NCI-H748 (cell line): Measurements from ENCODE around the gene LY9.

Experiments used
- DNase-seq: peaks from one replicate; lab custom pipeline; 2025; ENCODE audit not compliant: unreplicated experiment; lab: John Stamatoyannopoulos, UW

Gene LY9

GRCh38 chr1:160834945-160835565 lies 39.1 kb downstream of the LY9 start:
- peak; percentile 46 for DNase-seq

DNA sequence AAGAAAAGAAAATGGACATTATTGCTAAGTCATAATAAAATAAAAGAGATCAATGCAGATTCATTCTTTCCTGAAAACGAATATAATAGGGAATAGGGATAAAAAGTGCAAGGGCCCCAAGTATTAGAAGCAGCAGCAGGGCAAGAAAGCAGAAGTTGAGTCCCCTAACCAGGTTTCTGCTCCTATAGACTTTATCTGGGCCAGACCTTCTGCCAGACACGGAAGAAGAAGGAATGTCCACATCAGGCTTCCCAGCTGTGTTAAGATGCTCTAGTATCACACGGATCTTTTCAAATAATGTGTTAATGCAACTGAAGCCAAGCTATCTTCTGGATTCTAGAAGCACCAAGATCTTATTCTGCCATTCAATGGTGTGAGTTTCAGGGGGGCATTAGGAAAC lies 39.8 kb downstream of the LY9 start:
- no peak for DNase-seq

- no peak for DNase-seq
Observed at GRCh38 chr1:160836561-160836960, 40.6 kb downstream of the LY9 start.

GRCh38 chr1:160836981-160837557 lies 41.1 kb downstream of the LY9 start:
- no peak for DNase-seq

DNA sequence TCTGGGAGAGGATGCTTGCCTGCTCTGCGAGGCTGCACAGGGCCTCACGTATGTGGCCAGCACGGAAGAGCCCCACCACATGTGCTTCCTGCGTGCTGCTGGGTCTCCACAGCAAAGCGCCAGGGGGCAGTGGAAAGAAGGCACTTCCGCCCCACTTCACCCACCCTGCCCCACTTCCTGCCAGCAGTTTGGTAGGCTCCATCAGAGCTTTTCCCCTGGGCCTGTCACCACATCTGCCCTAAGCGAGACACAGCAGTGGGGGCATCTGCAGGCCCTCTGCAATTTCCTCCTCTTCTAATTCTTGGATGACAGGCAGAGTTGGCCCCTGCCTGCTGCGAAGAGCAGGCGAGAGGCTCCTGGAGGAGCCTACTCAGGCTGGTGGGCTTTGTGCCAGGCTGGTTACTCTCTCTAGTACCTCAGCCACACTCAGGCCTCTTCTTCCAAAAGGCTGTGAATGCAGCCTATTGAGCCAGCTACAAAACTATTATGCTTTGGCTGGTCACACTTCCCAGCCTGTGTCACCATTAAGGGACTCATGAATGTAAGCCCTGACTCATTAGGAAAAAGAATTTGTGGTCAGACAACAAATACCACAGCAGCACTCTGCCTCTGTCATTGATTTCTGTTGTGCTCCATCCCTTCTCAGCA lies 41.7 kb downstream of the LY9 start:
- DNase-seq = no peak

DNA sequence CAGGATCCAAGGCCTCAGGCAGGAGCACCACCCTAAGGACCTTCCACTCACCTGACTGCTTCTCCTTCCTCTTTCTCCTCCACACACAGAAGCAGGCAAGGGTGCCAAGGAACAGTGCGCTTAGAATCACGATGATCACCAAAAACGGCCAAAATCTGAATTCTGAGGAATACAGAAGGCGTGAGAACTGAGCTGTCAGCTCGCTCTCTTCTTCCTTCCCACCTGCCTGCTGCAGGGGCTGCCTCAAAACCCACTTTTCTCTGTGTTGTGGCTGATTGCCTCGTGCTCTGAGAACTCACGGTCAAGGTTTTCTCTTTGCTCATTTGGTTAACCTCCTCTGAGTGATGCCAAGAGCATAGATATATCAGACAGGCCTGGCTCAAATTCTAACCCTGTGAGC lies 42.9 kb downstream of the LY9 start:
- DNase-seq = no peak

GRCh38 chr1:160839746-160840145 lies 43.8 kb downstream of the LY9 start:
- no peak for DNase-seq

GRCh38 chr1:160841079-160841478 lies 45.1 kb downstream of the LY9 start:
- DNase-seq = no peak

DNA sequence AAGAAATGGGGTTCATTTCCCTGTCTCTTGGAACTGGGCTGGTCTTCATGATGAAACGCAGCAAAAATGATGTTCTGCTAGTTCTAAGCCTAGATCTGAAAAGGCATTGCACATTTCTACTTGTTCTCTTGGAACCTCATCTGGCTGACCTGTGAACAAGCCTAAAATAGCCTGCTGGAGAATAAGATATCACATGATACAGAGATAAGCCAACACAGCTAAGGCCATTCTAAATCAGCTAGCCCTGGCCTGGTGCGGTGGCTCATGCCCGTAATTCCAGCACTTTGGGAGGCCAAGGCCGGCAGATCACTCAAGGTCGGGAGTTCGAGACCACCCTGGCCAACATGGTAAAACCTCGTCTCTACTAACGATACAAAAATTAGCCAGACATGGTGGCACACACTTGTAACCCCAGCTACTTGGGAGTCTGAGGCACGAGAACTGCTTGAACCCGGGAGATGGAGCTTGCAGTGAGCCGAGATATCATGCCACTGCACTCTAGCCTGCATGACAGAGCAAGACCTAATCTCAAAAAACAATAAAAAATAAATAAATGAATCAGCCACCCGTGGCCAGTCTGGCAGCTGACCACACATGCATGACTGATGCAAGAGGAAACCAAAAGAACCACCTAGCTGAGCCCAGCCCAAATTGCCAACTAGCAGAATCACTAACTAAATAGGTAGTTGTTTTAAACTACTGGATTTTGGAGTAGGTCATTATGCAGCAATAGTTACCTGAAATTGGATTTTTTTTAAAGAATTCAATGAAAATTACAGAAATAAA lies 48.7 kb downstream of the LY9 start:
- DNase-seq = no peak

GRCh38 chr1:160846281-160846680 lies 50.3 kb downstream of the LY9 start:
- DNase-seq = no peak

DNA sequence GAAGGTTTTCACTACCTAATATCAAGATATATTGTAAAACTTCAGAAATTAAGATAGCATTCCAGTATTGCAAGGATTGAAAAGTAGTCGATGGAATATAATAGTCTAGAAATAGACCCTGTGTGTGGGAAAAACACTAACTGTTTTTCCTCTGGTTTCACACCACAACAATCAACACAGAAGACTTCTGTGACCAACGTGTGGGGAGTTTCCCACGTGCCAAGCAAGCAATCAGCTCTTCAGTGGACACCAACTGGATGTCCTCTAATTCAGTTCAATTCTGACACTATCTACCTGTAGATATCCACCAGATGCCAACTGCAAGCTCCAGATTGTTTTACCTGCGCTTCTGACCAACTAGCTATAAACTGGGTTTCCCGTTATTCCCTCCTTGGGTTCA lies 54.6 kb downstream of the LY9 start:
- no peak for DNase-seq

DNA sequence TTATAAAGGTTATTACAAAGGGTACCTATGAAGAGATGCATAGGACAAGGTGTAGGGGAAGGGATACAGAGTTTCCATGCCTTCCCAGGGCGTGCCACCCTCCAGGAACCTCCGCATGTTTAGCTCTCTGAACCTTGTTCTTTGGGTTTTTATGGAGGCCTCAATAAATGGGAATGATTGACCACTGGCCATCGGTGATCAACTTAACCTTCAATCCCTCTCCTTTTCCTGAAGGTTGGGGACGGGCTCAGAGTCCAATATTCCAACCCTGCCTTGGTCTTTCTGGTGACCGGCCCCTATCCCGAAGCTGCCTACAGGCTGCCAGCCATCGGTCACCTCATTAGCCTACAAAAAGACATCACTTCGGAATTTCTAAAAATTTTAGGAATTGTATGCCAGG lies 55.0 kb downstream of the LY9 start:
- no peak for DNase-seq

- no peak for DNase-seq
Observed at GRCh38 chr1:160853014-160853413, 57.0 kb downstream of the LY9 start.

- DNase-seq = no peak
Observed at GRCh38 chr1:160853754-160854153, 57.8 kb downstream of the LY9 start.

- DNase-seq = no peak
Observed at GRCh38 chr1:160855181-160855981, 59.4 kb downstream of the LY9 start.

DNA sequence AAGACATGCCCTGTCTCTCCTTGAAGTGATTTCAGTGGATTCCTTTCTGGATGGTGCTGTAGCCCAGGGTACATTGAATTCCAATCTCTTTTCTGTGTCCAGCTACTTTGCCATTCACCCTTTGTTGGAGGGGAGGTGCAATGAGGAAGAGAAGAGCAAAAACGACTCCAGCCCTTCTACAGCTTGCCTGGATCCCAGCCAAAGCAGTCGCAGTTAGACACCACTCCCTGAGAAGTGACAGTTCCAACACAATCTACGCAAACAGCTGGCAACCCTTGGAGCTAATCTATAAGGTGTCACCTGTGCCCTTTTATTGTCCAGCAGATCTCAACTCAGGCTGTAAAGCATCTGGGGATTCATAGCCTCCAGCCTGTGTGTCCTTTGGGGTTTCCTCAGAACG lies 62.1 kb downstream of the LY9 start:
- DNase-seq = no peak

DNA sequence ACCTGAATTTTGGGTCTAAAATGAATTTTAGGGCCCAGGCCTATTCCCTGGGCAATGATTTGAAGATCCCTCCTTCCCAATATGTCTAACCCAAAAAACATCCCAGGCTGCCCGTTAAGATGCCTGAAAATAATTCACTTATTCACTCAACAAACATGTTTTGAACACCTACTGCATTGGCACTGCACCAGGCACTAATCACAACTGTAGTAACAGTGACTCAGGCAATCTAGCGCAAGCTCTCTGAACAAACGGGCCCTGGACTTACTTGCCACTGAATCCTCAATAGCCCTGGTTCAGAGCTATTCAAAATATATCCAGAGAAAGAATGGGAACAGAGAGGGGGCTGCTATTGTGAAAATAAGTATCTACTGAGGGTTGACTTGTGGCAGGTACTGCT lies 62.5 kb downstream of the LY9 start:
- DNase-seq = no peak

GRCh38 chr1:160859166-160859565 lies 63.2 kb downstream of the LY9 start:
- DNase-seq = no peak

DNA sequence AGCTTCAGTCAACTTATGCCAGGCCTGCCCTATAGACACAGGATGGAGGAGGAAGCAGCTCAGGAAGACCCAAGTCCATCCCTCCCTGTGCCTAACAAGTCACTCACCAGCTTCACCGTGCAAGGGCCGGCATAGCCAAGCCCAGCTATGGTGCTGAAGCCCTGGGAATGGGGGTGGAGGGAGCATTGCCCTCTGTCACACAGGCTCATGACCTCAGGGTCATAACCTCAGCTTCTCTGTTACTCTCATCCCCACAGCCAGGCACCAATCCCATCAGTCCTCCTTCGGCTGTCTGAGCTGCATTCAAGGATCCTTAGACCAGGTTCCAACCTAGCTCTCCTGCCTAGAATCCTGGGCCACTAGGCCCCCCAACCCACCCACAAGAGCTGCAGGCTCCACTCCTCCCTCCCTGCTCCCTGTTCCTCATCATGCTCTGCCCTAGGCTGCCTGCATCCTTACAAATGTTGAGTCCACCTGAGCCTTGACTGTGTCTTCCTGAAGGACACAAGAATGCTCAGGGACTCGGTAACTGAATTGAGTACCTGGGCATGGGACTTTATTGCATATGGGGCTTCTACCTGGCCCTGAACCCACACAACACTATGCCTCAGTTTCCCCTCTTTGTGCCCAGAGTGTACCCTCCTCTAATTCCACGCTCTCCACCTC lies 65.0 kb downstream of the LY9 start:
- DNase-seq = no peak

DNA sequence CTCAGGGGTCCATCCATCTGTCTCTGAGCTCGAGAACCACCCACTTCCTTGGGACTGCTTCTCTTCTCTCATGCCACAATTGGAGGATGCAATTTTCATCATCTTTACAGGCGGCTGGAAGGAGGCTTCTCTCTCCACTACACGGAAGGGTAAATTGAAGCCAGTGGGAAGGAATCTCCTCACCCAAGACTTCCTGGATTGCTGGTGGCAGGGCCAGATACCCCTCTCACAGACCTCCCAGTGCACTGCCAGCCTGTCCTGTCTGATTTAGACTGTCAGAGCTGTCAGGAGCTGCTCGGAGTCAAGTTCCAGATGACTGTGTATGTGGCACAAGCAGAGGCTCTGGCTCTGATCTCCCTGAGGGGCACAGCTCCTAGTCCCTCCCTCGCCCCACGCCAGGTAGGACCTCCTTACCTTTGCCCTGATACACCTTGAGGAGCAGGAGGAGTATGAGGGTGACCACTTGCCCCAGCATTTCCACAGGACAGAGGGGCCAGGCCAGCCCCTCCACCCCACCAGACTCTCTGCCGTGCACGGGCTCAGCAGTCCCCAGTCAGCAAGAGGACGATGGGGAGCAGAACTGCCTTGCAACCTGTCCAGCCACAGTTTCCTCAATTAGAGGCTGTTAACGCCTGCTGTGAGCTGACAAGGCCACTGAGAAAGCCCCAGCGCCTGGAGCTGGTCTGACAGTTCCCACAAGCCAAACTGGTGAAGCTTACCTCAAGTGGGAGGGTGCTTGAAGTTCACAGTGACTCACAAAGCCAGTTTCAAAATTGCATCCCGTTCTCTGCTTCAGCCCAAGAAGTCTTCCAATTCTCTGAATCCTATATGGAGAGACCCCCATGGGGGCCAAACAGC lies 66.5 kb downstream of the LY9 start, which contains the start of gene CD244:
CD244 (minus strand) TSS at position 685 of the 858 bp plus-strand sequence; CDS start at position 475, 210 bp downstream.
- no peak for DNase-seq
